Fibroblast of lung (primary cell): ENCODE results near the gene PLOD3.
"Not testable (repeated sequence)": the region's sequence is repeated elsewhere in the genome, so short reads cannot be mapped to it uniquely, and the experiment has no call there.

Experiments
- CTCF ChIP-seq, 2 donors: IDR thresholded peaks in 1 of 2; conservative IDR thresholded peaks in 1 of 2; 1 replicate in 1 of 2; 2 replicates in 1 of 2; pipeline ENCODE4 v1.5.1; 2011 to 2012; ENCODE audit warnings: low read length in 2 of 2, control low read depth in 1 of 2, inconsistent platforms in 1 of 2, low read depth in 1 of 2, mild to moderate bottlenecking in 1 of 2
- EZH2 ChIP-seq: IDR thresholded peaks from 2 replicates; pipeline ENCODE4 v1.5.1; 2012; ENCODE audit warnings: low read length, control low read depth, mild to moderate bottlenecking; ENCODE audit errors: missing control alignments

GRCh38 chr7:101264102-101264706 is 46.8 kb upstream of the PLOD3 start:
- TF ChIP-seq CTCF (conservative IDR thresholded peaks at IDR 0.05 in 1 of 2, IDR thresholded peaks at IDR 0.05 in 1 of 2; ENCODE audit: low read depth in 1 of 2, low read length in 2 of 2); EZH2: not testable (repeated sequence)
